Kidney tubule cell (primary cell): ENCODE measurements around the gene MRPL24.

Experiments used
- DNase-seq: peaks from one replicate; pipeline ENCODE4 v3.0.0-alpha.2; 2018; ENCODE audit warnings: low spot score

The MRPL24 gene

GRCh38 chr1:156709757-156710489 is 31.0 kb downstream of the MRPL24 start:
- peak; percentile 52 for DNase-seq

DNA sequence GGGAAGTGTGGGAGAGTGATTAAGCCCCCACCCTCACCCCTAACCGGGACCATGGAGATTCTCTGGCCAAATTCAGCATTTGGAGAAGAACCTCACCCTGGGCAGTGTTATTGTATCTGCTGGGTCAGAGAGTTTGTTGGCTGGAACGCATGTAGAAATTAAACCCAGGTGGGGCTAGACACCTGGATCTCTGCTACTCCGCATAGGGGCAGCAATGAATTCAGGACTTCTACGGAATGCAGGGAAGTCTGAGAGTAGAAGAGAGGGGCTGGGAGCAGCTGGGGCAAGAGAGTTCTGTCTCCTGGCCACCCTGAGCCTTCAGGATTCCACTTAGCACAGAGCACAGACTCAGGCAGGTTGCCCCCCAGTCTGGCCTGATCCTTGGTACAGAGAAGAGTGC is 31.9 kb downstream of the MRPL24 start:
- no peak for DNase-seq

- DNase-seq: no peak
These were observed 32.6 kb downstream of the MRPL24 start for GRCh38 chr1:156708218-156708661.

DNA sequence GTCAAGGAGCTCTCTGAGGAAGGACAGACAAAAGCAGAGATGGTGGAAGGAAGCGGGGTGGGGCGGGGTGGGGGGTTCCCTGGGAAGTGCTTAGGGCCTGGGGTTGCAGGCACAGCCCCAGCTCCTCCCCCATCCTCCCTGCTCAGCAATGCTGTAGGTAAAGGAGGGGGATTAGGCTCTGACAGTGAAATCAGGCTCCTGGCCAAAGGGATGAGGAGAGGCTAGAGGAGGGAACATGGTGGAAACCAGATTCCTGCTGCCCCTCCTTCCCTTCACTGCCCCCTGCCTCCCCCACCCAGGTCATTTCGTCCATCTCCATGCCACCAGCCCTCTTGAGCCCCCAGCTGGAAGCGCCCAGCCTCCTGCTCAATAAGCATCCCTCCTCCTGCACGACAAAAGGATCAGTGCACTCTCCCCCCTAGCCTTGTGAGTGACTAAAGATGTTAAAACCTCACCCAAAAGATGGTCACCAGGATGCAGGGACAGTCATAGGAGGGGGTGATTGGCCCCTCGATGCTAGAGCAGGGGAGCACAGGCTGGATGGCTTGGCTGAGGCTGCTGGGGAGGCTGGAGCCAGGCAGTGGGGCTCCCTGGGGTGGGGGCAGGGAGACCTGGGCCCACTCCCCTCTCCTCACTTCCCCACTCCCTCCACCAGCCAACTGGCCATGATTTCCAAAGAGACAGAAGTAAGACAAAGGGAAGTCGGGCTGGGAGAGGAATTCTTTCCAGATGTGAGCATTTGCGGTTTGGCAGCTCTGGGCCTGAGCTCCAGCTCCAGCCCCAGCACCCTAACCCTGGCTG is 33.3 kb downstream of the MRPL24 start:
- DNase-seq: no peak

GRCh38 chr1:156706657-156707416 is 34.1 kb downstream of the MRPL24 start:
- DNase-seq: no peak

GRCh38 chr1:156705918-156706656 is 34.8 kb downstream of the MRPL24 start:
- DNase-seq: peak; percentile 58

- no peak for DNase-seq
These were observed 35.5 kb downstream of the MRPL24 start, which contains the start of gene CRABP2 for GRCh38 chr1:156705321-156705917. Gene CRABP2 (minus strand): TSS chr1:156705583. CDS start chr1:156705446, 137 bp downstream.

- peak; percentile 89 for DNase-seq
These were observed 36.0 kb downstream of the MRPL24 start for GRCh38 chr1:156704930-156705320.

DNA sequence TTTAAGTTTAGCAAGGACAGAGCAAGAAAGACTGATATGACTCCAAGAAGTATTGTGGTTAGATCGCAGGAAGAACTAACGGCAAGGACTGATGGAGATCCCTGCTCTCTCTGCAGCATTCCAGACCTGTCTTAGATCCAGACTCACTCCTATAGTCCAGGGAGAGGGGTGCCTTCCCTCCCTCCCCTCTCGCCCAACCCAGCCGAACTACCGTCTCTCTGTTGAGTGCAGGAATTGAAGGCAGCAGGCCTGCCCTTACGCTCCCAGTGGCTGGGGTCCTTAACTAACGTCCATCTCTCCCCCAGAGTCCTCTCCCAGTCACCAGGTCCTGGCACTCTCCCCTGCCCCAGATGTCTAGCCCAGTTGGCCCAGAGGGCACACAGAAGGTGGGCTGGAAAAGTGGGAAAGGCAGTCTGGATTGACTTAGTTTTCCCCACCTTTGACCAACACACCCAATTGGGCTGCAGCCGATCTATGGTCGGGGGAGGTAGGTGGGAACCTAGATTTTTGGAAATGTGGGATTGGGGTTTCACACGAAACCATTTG is 36.6 kb downstream of the MRPL24 start:
- no peak for DNase-seq

DNA sequence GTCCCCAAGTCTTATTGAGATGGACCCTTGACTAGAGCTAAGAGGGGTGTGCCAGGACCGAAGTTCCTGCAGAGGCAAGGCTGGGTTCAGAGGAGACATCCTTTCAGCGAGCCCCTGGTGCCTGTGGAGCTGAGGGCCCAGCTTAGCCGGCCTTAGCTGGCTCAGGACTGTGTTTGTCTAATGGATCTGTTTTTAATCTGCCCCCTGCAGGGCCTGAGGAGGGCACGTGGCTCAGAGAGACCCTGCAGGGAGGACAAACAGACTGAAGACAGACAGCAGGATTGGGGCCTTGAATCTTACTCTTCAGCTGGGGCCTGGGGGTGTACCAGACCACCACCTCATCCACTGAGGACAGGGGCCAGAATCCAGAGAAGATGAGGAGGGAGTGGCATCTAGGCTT is 37.1 kb downstream of the MRPL24 start:
- no peak for DNase-seq

- DNase-seq: no peak
These were observed 37.6 kb downstream of the MRPL24 start for GRCh38 chr1:156703336-156703735.

DNA sequence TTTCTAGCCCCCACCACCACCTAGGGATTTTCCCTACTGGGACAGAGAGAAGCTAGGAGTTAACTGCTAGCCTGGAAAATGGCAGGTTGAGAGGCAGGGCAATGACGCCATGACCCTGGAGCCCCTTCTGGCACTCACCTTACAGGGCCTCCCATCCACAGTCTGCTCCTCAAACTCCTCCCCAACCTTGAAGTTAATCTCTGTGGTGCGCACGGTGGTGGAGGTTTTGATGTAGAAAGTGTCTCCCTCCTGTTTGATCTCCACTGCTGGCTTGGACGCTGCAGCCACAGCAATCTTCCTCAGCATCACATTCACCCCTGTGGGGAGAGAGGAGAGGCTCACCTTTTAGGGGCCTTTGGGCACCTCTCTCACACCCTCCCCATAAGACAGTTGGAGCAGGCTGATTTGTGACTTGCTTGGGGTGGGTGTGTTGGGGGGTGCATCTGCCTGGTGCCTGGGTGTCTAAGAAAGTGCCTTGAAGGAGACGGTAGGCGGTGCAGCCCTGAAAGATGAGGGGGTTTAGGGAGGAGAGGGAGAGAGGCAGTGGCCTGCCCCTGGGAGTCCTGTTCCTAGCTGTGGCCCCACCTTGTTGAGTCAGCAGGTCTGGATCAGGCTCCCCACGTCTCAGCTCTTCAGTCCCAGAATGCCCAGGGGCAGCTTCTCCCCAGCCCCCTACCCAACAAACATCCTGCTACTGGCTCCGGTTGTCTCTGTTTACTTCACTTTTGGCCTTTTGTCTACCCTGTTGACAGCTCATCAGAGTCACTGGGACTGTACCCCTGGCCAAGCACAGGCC is 40.0 kb downstream of the MRPL24 start:
- no peak for DNase-seq

GRCh38 chr1:156698995-156699394 is 41.9 kb downstream of the MRPL24 start:
- DNase-seq: no peak

DNA sequence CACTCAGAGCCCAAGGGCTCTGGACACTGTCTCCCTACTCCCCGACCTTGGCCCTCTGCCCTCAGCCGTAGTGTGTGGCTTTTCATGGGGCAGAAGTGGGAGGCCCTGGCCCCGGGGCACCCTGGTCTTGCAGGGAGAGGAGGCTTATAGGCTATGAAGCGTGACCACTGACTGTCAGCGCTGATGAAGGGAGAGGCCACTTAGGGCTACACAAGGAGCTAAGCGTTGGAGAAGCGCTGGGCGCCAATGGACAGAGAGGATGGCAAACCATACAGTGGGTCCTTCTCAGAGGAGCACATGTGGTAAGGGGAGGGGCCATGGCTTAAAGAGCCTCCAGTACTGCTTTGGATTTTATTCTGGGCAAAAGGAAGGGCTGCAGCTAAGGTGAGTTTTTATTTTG is 43.4 kb downstream of the MRPL24 start:
- DNase-seq: peak; percentile 49

DNA sequence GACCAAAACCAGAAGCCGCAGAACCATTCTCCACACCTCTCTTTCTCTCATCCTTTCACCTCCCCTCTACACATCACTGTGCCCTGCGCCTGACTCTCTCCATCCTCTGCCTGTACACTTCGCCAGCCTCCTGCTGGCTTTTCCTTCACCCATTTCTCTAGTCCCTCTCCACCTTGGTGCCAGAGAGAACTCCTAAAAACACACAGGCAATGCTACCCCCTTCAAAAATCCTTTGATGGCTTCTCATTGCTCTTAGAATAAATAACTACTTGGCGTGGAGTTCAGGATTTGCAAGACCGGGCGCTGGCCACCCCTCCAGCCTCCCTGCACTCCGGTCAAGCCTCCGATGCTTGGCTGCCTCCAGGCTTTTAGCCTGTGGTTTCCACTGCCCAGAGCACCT is 44.1 kb downstream of the MRPL24 start:
- no peak for DNase-seq

- DNase-seq: no peak
These were observed 46.3 kb downstream of the MRPL24 start for GRCh38 chr1:156694690-156694962.

- peak; percentile 72 for DNase-seq
These were observed 46.8 kb downstream of the MRPL24 start for GRCh38 chr1:156693848-156694689.

DNA sequence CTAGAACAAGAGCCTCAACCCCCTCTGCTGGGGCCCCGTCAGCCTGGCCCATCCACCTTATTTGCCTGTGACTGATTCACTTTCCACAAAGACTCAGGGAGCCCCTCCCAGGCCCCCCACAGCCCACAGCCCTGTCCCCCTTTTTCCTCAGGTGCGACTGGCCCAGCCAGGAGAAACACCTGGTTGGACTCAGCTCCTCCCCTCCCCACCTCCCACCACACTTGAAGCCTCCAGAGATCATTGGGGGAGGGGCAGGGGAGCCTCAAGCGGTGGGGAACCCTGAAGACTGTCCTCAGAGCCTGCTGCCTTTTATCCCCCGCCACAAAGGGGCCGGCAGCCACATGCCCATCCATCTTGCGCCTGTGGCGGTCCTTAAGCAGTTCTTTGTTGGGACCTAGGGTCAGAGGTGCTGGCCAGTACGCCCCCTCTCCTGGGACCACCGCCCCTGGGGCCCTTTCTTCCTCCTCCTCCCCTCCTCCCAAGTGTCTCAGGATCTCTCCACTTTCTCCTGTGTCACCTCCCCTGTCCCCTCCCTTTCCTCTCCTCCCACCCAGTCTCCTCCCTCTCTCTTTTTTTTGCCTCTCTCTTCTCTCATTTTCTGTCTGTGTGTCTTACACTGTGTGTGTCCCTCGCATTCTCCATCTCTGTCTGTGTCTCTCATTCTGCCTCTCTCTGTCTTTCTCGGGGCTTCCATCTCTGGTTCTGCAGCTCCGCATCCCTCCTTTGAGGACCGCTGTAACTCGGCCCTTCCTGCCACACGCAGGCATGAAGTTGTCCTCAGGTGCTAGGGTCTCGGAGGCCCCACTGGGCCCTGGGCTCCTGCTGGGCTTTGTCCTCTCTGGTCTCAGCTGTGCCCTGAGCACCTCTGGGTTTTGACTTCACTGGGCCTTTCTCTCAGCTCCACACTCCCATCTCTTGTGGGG is 47.7 kb downstream of the MRPL24 start:
- peak; percentile 60 for DNase-seq
